T-helper 2 cell treated with Interferon-gamma antibody and Interleukin-4, amounts not matched to agents 5 μg/mL and 100 μg/mL, for 36 hours (primary cell): ENCODE data around the gene TERT.
"Not testable (repeated sequence)": the region's sequence is repeated elsewhere in the genome, so short reads cannot be mapped to it uniquely, and the experiment has no call there.

Experiments
- DNase-seq: peaks from one replicate; pipeline ENCODE4 v3.0.0; 2021; ENCODE audit warnings: low spot score
- H3K27ac Mint-ChIP-seq: one replicate; pipeline ENCODE4 v1.8.0; 2021; ENCODE audit warnings: mild to moderate bottlenecking, mixed read lengths
- H3K27me3 Mint-ChIP-seq: one replicate; pipeline ENCODE4 v1.8.0; 2021; ENCODE audit warnings: low read depth, mixed read lengths
- H3K36me3 Mint-ChIP-seq: one replicate; pipeline ENCODE4 v1.8.0; 2021; ENCODE audit warnings: low read depth, mixed read lengths
- H3K4me1 Mint-ChIP-seq: one replicate; pipeline ENCODE4 v1.8.0; 2021; ENCODE audit warnings: low read depth, mixed read lengths
- H3K4me3 Mint-ChIP-seq: one replicate; pipeline ENCODE4 v1.8.0; 2022; ENCODE audit warnings: mild to moderate bottlenecking, moderate library complexity, mixed read lengths
- H3K9me3 Mint-ChIP-seq: one replicate; pipeline ENCODE4 v1.8.0; 2021; ENCODE audit warnings: mixed read lengths

TERT gene

DNA sequence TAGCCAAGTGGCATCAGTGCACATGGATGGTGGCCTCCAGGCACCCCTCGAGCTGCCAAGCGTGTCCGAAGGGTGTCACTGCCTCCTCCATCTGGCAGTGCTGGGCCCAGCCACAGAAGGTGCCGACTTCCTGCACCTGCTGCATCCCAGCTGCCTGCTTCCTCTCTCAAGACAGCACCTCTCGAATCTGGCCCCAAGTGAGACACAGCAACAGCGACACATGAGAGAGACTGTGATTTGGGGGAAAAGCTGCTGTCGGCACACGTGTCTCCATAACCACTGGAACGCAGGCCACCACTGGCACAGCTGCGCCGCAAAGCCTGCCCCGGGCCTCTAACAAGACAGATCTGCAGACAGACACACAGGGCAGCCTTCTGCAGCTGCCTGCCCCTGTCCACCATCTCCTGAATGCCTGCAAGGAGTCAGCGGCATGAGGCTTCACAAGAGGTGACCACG lies 41.3 kb upstream of the TERT start:
- Mint-ChIP-seq H3K9me3 (no peaks in the 10 kb centered on the region), H3K27me3 (no peaks in the 10 kb centered on the region), H3K4me3 (no peak overlapping the region), H3K27ac (no peak overlapping the region), H3K4me1 (peaks cover 2% of the 10 kb centered on the region), H3K36me3 (peaks cover 55% of the 10 kb centered on the region)
- DNase-seq, result no peak

DNA sequence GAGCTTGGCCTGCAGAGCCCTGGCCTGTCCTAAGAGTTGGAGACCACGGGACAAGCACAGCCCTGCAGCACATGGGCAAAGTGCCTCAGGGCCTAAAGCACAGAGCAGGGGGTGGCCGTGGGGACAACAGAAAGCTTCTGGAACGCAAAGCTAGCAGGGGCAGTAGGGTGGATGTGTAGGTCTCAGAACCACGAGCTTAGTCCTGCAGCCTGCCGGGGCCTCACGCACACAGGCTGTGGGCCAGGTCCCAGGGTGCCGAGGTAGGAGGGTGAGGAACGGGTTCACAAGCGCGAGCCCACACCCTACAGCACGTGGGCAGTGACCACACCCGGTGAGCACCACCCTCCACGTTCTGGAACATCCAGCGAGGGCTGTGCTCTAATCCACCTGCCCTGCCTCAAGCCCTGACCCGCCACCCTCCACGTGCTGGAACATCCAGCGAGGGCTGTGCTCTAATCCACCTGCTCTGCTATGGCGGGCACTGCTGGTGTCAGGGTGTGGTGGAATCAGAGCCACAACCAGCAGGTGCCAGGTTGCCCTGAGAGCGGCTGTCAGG lies 40.8 kb upstream of the TERT start:
- H3K9me3 Mint-ChIP-seq, result no peaks in the 10 kb centered on the region
- no peak overlapping the region for H3K27ac Mint-ChIP-seq
- H3K27me3 Mint-ChIP-seq, result no peaks in the 10 kb centered on the region
- no peak for DNase-seq
- peaks cover 58% of the 10 kb centered on the region for H3K36me3 Mint-ChIP-seq
- H3K4me3 Mint-ChIP-seq, result no peak overlapping the region
- peaks cover 2% of the 10 kb centered on the region for H3K4me1 Mint-ChIP-seq

DNA sequence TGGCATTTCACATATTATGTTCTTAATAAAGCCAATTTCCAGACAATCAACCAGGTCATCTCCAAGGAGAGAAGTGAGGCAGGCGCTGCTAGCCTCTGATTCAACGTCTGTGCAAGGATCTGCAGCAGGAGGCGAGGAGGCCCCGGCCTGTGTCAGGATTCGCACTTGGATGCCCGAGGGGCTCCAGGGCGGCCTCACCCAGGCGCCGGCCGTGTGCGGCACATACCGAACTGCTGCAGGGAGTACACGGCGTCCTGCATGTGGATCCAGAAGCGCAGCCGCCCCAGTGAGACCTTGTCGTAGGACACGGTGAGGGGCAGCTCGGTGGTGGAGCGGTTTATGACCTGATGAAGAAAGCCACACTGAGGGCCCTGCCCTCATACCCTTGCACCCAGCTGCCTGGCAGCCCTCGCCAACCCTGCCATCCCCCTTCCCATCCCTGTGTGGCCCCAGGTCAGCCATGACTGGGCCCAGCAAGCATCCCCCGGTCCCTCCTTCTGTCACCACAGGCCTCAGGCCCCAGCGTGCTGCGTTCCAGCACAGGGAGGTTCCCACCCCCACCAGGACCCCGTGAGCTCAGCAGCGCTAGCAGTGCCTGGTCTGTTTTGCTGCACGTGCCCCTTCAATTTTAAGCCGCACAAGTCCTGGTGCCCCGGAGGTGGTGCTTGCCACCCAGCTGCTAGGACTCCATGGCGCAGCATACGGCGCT lies 40.1 kb upstream of the TERT start:
- H3K27me3 Mint-ChIP-seq, result no peaks in the 10 kb centered on the region
- peaks cover 2% of the 10 kb centered on the region for H3K4me1 Mint-ChIP-seq
- H3K4me3 Mint-ChIP-seq, result no peak overlapping the region
- no peaks in the 10 kb centered on the region for H3K9me3 Mint-ChIP-seq
- DNase-seq, result no peak
- peaks cover 57% of the 10 kb centered on the region for H3K36me3 Mint-ChIP-seq
- no peak overlapping the region for H3K27ac Mint-ChIP-seq

DNA sequence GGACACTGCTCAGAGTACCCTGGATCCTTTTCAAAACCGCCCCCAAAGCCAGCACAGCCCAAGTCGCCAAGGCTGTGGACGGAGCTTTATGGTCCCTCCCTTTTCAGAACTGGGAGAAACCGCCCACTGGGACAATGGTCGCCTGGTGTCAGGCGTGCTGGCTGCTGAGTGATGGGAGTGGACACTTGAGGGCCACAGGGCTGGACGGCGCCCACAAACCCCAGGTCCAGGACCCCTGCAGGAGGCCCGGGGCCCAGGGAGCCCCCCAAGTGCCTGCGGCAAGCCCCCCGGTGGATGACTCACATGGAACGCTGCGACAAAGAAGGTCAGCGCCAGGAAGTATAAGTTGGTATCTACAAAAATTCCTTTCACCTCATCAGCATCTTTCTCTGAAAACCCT lies 39.1 kb upstream of the TERT start:
- Mint-ChIP-seq H3K36me3 (peaks cover 56% of the 10 kb centered on the region), H3K27me3 (no peaks in the 10 kb centered on the region), H3K9me3 (no peaks in the 10 kb centered on the region), H3K4me3 (no peak overlapping the region), H3K27ac (no peak overlapping the region), H3K4me1 (peaks cover 2% of the 10 kb centered on the region)
- no peak for DNase-seq

DNA sequence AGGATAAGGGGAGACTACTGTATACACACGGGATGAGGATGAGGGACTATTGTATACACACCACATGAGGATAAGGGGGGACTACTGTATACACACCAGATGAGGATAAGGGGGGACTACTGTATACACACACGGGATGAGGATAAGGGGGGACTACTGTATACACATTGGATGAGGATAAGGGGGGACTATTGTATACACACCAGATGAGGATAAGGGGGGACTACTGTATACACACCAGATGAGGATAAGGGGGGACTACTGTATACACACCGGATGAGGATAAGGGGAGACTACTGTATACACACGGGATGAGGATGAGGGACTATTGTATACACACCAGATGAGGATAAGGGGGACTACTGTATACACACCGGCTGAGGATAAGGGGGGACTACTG lies 38.4 kb upstream of the TERT start:
- DNase-seq, H3K27ac Mint-ChIP-seq, H3K4me1 Mint-ChIP-seq, H3K4me3 Mint-ChIP-seq, H3K27me3 Mint-ChIP-seq, H3K9me3 Mint-ChIP-seq: not testable (repeated sequence)
- H3K36me3 Mint-ChIP-seq, result peaks cover 57% of the 10 kb centered on the region

DNA sequence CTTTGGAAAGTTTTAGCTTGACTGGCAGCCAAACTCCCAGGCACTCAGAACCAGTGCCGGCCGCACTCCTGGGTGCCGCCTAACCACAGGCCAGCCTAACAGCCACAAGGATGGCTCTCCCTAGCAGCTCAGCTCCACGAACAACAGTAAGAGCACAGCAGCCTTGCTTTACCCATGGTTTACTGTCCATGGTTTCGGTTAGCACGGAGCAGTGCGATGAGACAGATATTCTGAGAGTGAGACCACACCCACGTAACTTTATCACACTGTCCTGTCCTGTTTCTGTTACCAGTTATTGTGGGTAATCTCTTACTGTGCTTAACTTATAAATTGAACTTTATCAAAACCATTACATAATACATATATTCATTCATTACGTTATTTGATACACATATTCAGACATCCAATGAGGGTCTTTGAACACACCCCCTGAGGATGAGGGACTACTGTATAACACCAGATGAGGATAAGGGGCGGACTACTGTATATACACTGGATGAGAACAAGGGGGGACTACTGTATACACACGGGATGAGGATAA lies 37.7 kb upstream of the TERT start:
- Mint-ChIP-seq H3K9me3 (no peaks in the 10 kb centered on the region), H3K4me1 (peaks cover 8% of the 10 kb centered on the region), H3K36me3 (peaks cover 55% of the 10 kb centered on the region), H3K27me3 (no peaks in the 10 kb centered on the region), H3K4me3 (no peak overlapping the region), H3K27ac (no peak overlapping the region)
- DNase-seq, result no peak

DNA sequence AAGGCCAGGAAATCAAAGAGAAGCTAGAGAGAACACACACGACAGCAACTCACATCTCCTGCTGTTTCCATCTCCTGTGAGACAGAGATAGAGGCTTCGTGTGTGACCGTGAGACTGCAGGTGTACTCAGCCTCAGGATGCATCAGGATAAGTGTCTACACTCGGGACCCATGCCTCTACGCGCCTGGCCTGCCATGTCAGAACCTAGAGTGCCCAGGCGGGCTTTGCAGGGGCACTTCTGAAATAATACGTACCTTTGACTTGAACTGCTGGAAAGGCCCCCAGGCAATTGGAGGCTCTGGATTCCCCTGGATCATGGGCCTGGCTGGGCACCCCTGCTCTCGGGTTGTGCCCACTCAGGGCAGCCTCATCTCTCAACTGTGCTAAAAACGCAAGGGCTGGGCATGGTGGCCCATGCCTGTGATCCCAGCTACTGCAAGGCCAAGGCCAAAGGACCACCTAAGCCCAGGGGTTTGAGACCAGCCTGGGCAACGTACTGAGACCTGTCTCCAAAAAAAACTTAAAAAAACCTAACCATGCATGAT lies 37.1 kb upstream of the TERT start:
- Mint-ChIP-seq H3K27me3 (no peaks in the 10 kb centered on the region), H3K4me3 (no peak overlapping the region), H3K36me3 (peaks cover 54% of the 10 kb centered on the region), H3K9me3 (no peaks in the 10 kb centered on the region), H3K27ac (no peak overlapping the region), H3K4me1 (peaks cover 10% of the 10 kb centered on the region)
- no peak for DNase-seq

DNA sequence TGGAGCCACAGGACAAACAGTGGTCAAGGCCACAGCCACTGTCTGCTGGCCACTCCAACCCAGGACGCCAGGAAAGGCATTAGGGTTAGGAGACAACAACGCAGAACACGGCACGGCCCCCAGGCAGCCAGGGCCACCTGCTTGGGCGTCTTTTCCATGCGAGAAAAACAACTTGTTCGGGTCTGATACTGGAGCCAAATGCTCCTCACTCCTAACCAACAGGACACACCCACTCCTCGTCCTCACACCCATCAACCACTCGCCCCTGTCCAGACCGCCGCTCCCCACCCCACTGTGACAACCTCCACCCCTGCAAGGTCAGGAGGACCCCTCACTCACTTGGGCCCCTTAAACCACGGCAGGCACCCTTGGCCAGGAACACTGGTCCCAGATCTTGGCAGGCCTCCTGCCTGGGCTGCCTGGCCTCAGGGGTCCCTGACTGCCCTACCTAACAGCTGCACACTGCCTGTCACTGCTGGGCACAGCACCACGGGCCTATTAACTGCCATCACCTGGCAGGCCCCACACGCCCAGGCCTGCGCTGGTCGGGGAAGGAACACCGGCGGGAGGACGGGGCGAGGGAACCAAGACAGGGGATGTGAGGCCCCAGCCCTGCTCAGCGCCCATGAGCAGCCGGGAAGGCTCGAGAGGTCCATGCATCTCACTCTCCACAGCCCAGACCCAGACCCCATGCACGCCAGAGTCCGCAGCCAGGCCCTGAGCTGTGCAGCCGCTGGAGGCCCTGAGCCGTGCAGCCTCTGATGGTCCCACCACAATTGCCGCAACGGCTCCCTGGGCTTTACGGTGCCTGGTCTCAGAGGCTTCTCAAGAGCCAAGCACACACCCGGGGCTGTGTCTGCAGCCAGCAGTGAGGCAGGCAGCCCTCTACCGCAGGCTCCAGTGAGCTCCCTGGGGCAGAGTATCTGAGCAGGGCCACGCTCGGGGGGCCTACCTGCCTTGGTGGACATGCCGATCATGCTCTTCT lies 36.3 kb upstream of the TERT start:
- Mint-ChIP-seq H3K9me3 (no peaks in the 10 kb centered on the region), H3K27me3 (no peaks in the 10 kb centered on the region), H3K4me3 (no peak overlapping the region), H3K27ac (no peak overlapping the region), H3K36me3 (peaks cover 49% of the 10 kb centered on the region), H3K4me1 (peaks cover 10% of the 10 kb centered on the region)
- no peak for DNase-seq

DNA sequence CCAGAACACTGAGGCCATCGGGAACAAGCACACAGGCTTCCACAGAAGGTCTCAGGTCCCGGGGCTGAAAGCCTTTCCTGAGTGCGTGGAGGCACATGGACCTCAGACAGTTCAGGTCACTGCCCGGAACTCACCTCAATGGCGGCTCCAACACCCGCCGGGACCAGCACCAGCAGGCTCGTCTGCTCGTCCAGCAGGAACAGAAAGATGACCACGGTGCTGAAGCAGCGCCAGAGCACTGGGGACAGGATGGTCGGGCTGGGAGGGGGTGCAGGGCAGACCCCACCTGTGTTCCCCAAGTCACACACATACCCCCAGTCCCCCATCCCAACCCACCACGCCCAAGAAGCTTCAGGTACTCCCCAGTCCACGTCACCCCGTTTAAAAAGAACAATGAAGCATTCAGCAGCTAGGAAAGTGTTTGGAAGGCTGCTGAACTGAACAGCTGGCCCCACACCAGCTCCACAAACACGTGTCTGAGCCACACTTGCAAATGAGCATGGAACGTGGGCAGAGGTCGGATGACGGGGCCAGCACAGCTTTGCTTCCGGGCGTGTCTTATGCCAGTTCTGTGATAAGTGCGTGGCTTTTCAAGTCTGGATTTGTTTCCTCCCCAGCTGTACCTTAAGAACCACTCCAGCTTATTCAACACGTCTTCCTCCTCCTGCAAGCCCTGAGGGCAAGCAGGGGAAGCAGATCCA lies 35.4 kb upstream of the TERT start:
- H3K9me3 Mint-ChIP-seq, result no peaks in the 10 kb centered on the region
- H3K27me3 Mint-ChIP-seq, result no peaks in the 10 kb centered on the region
- peaks cover 54% of the 10 kb centered on the region for H3K36me3 Mint-ChIP-seq
- no peak for DNase-seq
- H3K4me3 Mint-ChIP-seq, result no peak overlapping the region
- no peak overlapping the region for H3K27ac Mint-ChIP-seq
- H3K4me1 Mint-ChIP-seq, result peaks cover 10% of the 10 kb centered on the region

DNA sequence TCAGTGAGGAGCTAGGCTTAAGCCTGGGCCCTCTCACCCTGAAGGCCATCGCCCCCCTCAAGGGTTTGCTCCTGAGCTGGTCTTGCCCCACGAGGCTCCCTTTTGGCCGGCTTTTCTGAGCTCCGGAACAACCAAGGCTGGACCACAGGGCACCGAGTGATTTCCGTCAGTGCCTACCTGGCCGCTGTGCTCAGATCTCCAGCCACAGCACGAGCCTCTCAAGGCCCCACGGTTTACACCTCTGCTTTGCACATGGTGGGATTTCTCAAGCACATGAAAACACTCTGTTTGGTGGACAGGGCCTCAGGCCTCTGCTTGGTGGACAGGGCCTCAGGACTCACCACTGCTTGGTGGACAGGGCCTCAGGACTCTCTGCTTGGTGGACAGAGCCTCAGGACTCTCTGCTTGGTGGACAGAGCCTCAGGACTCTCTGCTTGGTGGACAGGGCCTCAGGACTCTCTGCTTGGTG lies 34.3 kb upstream of the TERT start:
- no peak overlapping the region for H3K4me3 Mint-ChIP-seq
- H3K27me3 Mint-ChIP-seq, result no peaks in the 10 kb centered on the region
- H3K9me3 Mint-ChIP-seq, result no peaks in the 10 kb centered on the region
- H3K4me1 Mint-ChIP-seq, result peaks cover 10% of the 10 kb centered on the region
- no peak overlapping the region for H3K27ac Mint-ChIP-seq
- no peak for DNase-seq
- peaks cover 50% of the 10 kb centered on the region for H3K36me3 Mint-ChIP-seq

DNA sequence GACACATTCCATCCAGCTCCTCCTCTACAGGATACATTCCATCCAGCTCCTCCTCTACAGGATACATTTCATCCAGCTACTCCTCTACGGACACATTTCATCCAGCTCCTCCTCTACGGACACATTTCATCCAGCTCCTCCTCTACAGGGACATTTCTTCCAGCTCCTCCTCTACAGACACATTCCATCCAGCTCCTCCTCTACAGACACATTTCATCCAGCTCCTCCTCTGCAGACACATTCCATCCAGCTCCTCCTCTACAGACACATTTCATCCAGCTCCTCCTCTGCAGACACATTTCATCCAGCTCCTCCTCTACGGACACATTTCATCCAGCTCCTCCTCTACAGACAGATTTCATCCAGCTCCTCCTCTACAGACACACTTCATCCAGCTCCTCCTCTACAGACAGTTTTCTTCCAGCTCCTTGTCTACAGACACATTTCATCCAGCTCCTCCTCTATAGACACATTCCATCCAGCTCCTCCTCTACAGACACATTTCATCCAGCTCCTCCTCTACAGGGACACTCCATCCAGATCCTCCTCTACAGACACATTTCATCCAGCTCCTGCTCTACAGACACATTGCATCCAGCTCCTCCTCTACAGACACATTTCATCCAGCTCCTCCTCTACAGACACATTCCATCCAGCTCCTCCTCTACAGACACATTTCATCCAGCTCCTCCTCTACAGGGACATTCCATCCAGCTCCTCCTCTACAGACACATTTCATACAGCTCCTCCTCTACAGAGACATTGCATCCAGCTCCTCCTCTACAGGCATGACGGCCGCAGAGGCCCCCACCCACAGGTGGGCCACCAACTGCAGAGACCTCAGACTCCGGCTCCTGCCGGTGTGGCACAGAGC lies 33.6 kb upstream of the TERT start:
- Mint-ChIP-seq H3K27ac (peak overlapping the region; percentile 4), H3K4me1 (peaks cover 10% of the 10 kb centered on the region), H3K36me3 (peaks cover 55% of the 10 kb centered on the region)
- not testable (repeated sequence) for H3K27me3 Mint-ChIP-seq, H3K4me3 Mint-ChIP-seq, DNase-seq, H3K9me3 Mint-ChIP-seq

DNA sequence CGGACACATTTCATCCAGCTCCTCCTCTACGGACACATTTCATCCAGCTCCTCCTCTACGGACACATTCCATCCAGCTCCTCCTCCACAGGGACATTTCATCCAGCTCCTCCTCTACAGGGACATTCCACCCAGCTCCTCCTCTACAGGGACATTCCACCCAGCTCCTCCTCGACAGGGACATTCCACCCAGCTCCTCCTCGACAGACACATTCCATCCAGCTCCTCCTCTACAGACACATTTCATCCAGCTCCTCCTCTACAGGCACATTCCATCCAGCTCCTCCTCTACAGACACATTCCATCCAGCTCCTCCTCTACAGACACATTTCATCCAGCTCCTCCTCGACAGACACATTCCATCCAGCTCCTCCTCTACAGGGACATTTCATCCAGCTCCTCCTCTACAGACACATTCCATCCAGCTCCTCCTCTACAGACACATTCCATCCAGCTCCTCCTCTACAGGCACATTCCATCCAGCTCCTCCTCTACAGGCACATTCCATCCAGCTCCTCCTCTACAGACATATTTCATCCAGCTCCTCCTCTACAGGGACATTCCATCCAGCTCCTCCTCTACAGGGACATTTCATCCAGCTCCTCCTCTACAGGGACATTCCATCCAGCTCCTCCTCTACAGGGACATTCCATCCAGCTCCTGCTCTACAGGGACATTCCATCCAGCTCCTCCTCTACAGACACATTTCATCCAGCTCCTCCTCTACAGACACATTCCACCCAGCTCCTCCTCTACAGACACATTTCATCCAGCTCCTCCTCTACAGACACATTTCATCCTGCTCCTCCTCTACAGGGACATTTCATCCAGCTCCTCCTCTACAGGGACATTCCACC lies 32.3 kb upstream of the TERT start:
- Mint-ChIP-seq H3K27ac (peak overlapping the region; percentile 8), H3K4me1 (peaks cover 10% of the 10 kb centered on the region), H3K36me3 (peaks cover 45% of the 10 kb centered on the region)
- not testable (repeated sequence) for H3K27me3 Mint-ChIP-seq, H3K9me3 Mint-ChIP-seq, H3K4me3 Mint-ChIP-seq, DNase-seq
